ENCODE measurements around the gene CLTC. TPM values are rescaled to one million over a fixed set of nuclear protein-coding genes. Genes with fewer than 3 reads are reported as not detected.

Gene CLTC
- total RNA-seq, 2 donors from 2014 or later, result 202 to 206 TPM

GRCh38 chr17:59632398-59632797, 12.7 kb downstream of the CLTC start:
- Histone ChIP-seq H3K4me1 (replicated peaks) (peaks cover 21% of the 10 kb centered on the region), H3K4me3 (no peak overlapping the region), H3K36me3 (no peaks in the 10 kb centered on the region), H3K27me3 (replicated peaks; ENCODE audit: insufficient read depth) (no peaks in the 10 kb centered on the region), H3K27ac (no peak overlapping the region), H3K9me3 (no peaks in the 10 kb centered on the region)
- TF ChIP-seq POLR2A (IDR thresholded peaks at IDR 0.05), result no peak
- intact Hi-C loops (cut with DNase I), result no loop called here
- DNase-seq (ENCODE audit: low spot score), result no peak
- 87% methylated on average over 6 of the region's 6 CpGs for WGBS

DNA sequence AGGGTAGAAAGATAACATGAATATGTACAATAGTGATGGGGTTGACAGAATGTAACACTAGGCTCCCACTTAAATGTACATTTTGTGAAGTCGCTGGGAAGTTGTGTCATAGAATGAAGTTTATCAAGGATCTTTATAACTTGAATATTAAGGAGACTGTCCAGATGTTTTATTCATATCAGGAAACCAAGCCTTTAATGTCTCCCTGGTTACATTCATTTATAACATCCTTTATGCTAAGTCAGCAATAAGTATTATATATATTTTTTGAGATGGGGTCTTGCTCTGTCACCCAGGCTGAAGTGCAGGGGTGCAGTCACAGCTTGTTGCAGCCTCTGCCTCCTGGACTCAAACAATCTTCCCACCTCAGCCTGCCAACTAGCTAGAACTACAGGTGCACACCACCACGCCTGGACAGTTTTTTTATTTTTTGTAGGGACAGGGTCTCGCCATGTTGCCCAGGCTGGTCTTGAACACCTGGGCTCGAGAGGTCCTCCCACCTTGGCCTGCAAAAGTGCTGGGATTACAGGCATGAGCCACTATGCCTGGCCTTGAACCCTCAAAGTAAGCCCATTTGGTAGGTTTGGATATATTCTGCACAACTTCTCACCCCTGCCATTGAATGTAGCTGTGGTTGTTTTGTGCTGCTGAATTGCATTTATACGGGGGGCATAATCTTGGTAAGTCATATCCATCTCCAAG, 14.1 kb downstream of the CLTC start:
- DNase-seq (ENCODE audit: low spot score), result no peak
- Histone ChIP-seq H3K36me3 (no peaks in the 10 kb centered on the region), H3K27me3 (replicated peaks; ENCODE audit: insufficient read depth) (no peaks in the 10 kb centered on the region), H3K27ac (no peak overlapping the region), H3K9me3 (no peaks in the 10 kb centered on the region), H3K4me3 (no peak overlapping the region), H3K4me1 (replicated peaks) (peaks cover 12% of the 10 kb centered on the region)
- no peak for TF ChIP-seq CTCF (IDR thresholded peaks at IDR 0.05)
- TF ChIP-seq POLR2A (IDR thresholded peaks at IDR 0.05), result no peak
- TF ChIP-seq POLR2AphosphoS5 (IDR thresholded peaks at IDR 0.05), result no peak
- intact Hi-C loops (cut with DNase I), result no loop called here
- WGBS, result 97% methylated on average over 5 of the region's 5 CpGs

GRCh38 chr17:59634632-59635541, 15.2 kb downstream of the CLTC start:
- WGBS, result 35% methylated on average over 3 of the region's 3 CpGs
- intact Hi-C loops (cut with DNase I), result no loop called here
- no peaks in the 10 kb centered on the region for H3K36me3 ChIP-seq
- no peak for TF ChIP-seq POLR2AphosphoS5 (IDR thresholded peaks at IDR 0.05)
- no peak for TF ChIP-seq CTCF (IDR thresholded peaks at IDR 0.05)
- no peaks in the 10 kb centered on the region for H3K27me3 ChIP-seq (replicated peaks; ENCODE audit: insufficient read depth)
- H3K27ac ChIP-seq, result no peak overlapping the region
- no peak overlapping the region for H3K4me3 ChIP-seq
- no peak for DNase-seq (ENCODE audit: low spot score)
- no peaks in the 10 kb centered on the region for H3K9me3 ChIP-seq
- peaks cover 12% of the 10 kb centered on the region for H3K4me1 ChIP-seq (replicated peaks)

- DNase-seq (ENCODE audit: low spot score), result no peak
- no peaks in the 10 kb centered on the region for H3K27me3 ChIP-seq (replicated peaks; ENCODE audit: insufficient read depth)
- H3K9me3 ChIP-seq, result no peaks in the 10 kb centered on the region
- 96% methylated on average over 1 of the region's 1 CpG for WGBS
- peaks cover 12% of the 10 kb centered on the region for H3K4me1 ChIP-seq (replicated peaks)
- intact Hi-C loops (cut with DNase I), result no loop called here
- H3K27ac ChIP-seq, result no peak overlapping the region
- TF ChIP-seq POLR2AphosphoS5 (IDR thresholded peaks at IDR 0.05), result no peak
- TF ChIP-seq CTCF (IDR thresholded peaks at IDR 0.05), result no peak
- no peak for TF ChIP-seq POLR2A (IDR thresholded peaks at IDR 0.05)
- H3K4me3 ChIP-seq, result no peak overlapping the region
- H3K36me3 ChIP-seq, result no peaks in the 10 kb centered on the region
Observed at GRCh38 chr17:59637611-59638310, 18.1 kb downstream of the CLTC start.

DNA sequence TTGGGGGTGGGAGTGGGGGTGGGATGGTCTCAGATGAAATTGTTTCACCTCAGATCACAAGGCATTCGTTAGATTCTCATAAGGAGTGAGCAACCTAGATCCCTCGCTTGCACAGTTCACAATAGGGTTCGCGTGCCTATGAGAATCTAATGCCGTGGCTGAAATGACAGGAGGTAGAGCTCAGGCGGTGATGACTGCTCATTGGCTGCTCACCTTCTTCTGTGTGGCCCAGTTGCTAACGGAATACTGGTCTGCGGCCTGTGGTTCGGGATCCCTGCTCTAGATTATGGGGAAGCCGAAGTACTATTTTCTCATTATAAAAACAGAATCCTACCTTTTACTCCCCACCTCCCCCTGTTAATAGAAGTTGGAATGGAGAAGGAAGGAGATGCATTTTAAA, 18.9 kb downstream of the CLTC start:
- H3K4me3 ChIP-seq, result no peak overlapping the region
- TF ChIP-seq POLR2A (IDR thresholded peaks at IDR 0.05) (no peak), POLR2AphosphoS5 (IDR thresholded peaks at IDR 0.05) (no peak), CTCF (IDR thresholded peaks at IDR 0.05) (no peak)
- no peaks in the 10 kb centered on the region for H3K27me3 ChIP-seq (replicated peaks; ENCODE audit: insufficient read depth)
- H3K36me3 ChIP-seq, result no peaks in the 10 kb centered on the region
- no peaks in the 10 kb centered on the region for H3K9me3 ChIP-seq
- WGBS, result 67% methylated on average over 10 of the region's 10 CpGs
- no peak for DNase-seq (ENCODE audit: low spot score)
- intact Hi-C loops (cut with DNase I), result no loop called here
- no peak overlapping the region for H3K27ac ChIP-seq
- H3K4me1 ChIP-seq (replicated peaks), result peaks cover 16% of the 10 kb centered on the region

Measured in prostate gland (tissue), 2 donors.